Aorta (tissue), 5 donors: ENCODE measurements around the gene HIC2. TPM values are rescaled to one million over a fixed set of nuclear protein-coding genes. Genes with fewer than 3 reads are reported as not detected.
"Not testable (repeated sequence)": the region's sequence is repeated elsewhere in the genome, so short reads cannot be mapped to it uniquely, and the experiment has no call there.

ENCODE experiments used
- ATAC-seq: fragments of 200-7000 bp; cut with Tn5 transposase; one replicate; pipeline ENCODE4 v1.9.1; 2022; ENCODE audit warnings: moderate library complexity; ENCODE audit not compliant: low FRiP score
- DNase-seq, 2 donors: peaks; one replicate each; pipeline ENCODE4 v3.0.0-alpha.2; 2020
- H3K27ac ChIP-seq, 2 donors: one replicate each; pipeline ENCODE4 v1.5.1; 2013; ENCODE audit warnings: low read length in 2 of 2, mild to moderate bottlenecking in 2 of 2, moderate library complexity in 2 of 2, control low read depth in 1 of 2, inconsistent platforms in 1 of 2, low read depth in 1 of 2
- H3K27me3 ChIP-seq, 2 donors: one replicate each; pipeline ENCODE4 v1.6.1; 2013; ENCODE audit warnings: control low read depth in 1 of 2, low read length in 1 of 2, mild to moderate bottlenecking in 1 of 2, moderate library complexity in 1 of 2; ENCODE audit not compliant: insufficient read depth in 2 of 2, control insufficient read depth in 1 of 2
- H3K36me3 ChIP-seq, 2 donors: one replicate each; pipeline ENCODE4 v1.6.1; 2013; ENCODE audit warnings: control low read depth in 1 of 2, low read length in 1 of 2, mild to moderate bottlenecking in 1 of 2; ENCODE audit not compliant: insufficient read depth in 2 of 2, control insufficient read depth in 1 of 2
- H3K4me1 ChIP-seq, 2 donors: one replicate each; pipeline ENCODE4 v1.6.1; 2013; ENCODE audit warnings: low read length in 2 of 2, control low read depth in 1 of 2, mild to moderate bottlenecking in 1 of 2, moderate library complexity in 1 of 2; ENCODE audit not compliant: insufficient read depth in 2 of 2, control insufficient read depth in 1 of 2
- H3K4me3 ChIP-seq, 2 donors: one replicate each; pipeline ENCODE4 v1.5.1; 2013; ENCODE audit warnings: low read length in 2 of 2, control low read depth in 1 of 2, mild to moderate bottlenecking in 1 of 2
- H3K9me3 ChIP-seq: one replicate; pipeline ENCODE4 v1.6.1; 2013; ENCODE audit warnings: mild to moderate bottlenecking, low read length; ENCODE audit not compliant: control insufficient read depth
- WGBS, 2 donors: extraction: QIAGEN DNeasy Blood & Tissue Kit; methylation state at CpG; one replicate each; pipeline ENCODE4 v1.1.7; 2013; 5-methylcytosine and 5-hydroxymethylcytosine counted together
- intact Hi-C, 2 donors: fragments of 100-400 bp; cut with DNase I; formaldehyde crosslinking; loops; one replicate each; pipeline versions ENCODE4 v1.14.2 to v1.15.0; 2022
- polyA plus RNA-seq, 2 donors: library from polyadenylated mRNA; stranded (reverse); fragments of 200-250 nt; gene quantifications; one replicate each; pipeline ENCODE4 v1.2.3, GENCODE V29; 2013
- total RNA-seq, 2 donors: library from RNA; stranded (reverse); fragmentation: NEBNext Ultra II Directional; extraction: Animal tissue kit (Norgen Biotek cat#: 25700); gene quantifications; one replicate each; pipeline ENCODE4 v1.2.1, GENCODE V29; 2021
- donor health status: healthy with polysubstance abuse.
- donor health status: Bipolar disorder and iron deficiency.
- donor health status: DM: no; HTN: no; CAD: no.
- donor health status: DM: no; HTN: no; CAD: no.
- donor health status: DM: yes; HTN: yes; CAD: no.

The HIC2 gene
- total and polyA plus RNA-seq, 4 donors: 0.38 to 5.4 (median 2.9) TPM

- H3K9me3 ChIP-seq, H3K4me3 ChIP-seq, H3K36me3 ChIP-seq, H3K27ac ChIP-seq, intact Hi-C loops, ATAC-seq, H3K4me1 ChIP-seq, H3K27me3 ChIP-seq, DNase-seq: not testable (repeated sequence)
- WGBS, 2 donors: no CpG with 5 or more reads among the region's 7 CpGs
These were observed 22.6 kb upstream of the HIC2 start for GRCh38 chr22:21394613-21395012.

- ATAC-seq, H3K36me3 ChIP-seq, intact Hi-C loops, H3K27me3 ChIP-seq, H3K27ac ChIP-seq, H3K4me1 ChIP-seq, H3K4me3 ChIP-seq, H3K9me3 ChIP-seq, DNase-seq: not testable (repeated sequence)
- WGBS, 2 donors: no CpG with 5 or more reads among the region's 21 CpGs
These were observed 15.8 kb upstream of the HIC2 start for GRCh38 chr22:21401197-21401969.

GRCh38 chr22:21402763-21403314 is 14.3 kb upstream of the HIC2 start:
- WGBS, 2 donors: 100% methylated on average over 1 of the region's 5 CpGs
- ATAC-seq, intact Hi-C loops, H3K4me3 ChIP-seq, H3K4me1 ChIP-seq, H3K27ac ChIP-seq, H3K36me3 ChIP-seq, H3K27me3 ChIP-seq, H3K9me3 ChIP-seq, DNase-seq: not testable (repeated sequence)

- H3K9me3 ChIP-seq, H3K36me3 ChIP-seq, H3K4me1 ChIP-seq, ATAC-seq, H3K27ac ChIP-seq, H3K27me3 ChIP-seq, H3K4me3 ChIP-seq, intact Hi-C loops, DNase-seq: not testable (repeated sequence)
- 100% methylated on average over 1 of the region's 1 CpG; no CpG with 5 or more reads in 1 of the 2 donors for WGBS, 2 donors
These were observed 10.0 kb upstream of the HIC2 start for GRCh38 chr22:21407139-21407538.

- H3K27ac ChIP-seq, H3K4me3 ChIP-seq, DNase-seq, H3K9me3 ChIP-seq, ATAC-seq, H3K36me3 ChIP-seq, H3K27me3 ChIP-seq, intact Hi-C loops, H3K4me1 ChIP-seq: not testable (repeated sequence)
- 80 to 100% methylated on average over 1 of the region's 4 CpGs for WGBS, 2 donors
These were observed 9.4 kb upstream of the HIC2 start for GRCh38 chr22:21407792-21408191.

- H3K4me1 ChIP-seq, H3K27me3 ChIP-seq, H3K27ac ChIP-seq, DNase-seq, intact Hi-C loops, H3K4me3 ChIP-seq, H3K9me3 ChIP-seq, H3K36me3 ChIP-seq: not testable (repeated sequence)
- WGBS, 2 donors: 42 to 63% methylated on average over 6 to 7 of the region's 25 CpGs
- ATAC-seq: peak; percentile 2
These were observed 796 bp upstream of the HIC2 start for GRCh38 chr22:21416375-21416774.

- H3K9me3 ChIP-seq, H3K4me3 ChIP-seq, ATAC-seq, H3K4me1 ChIP-seq, H3K27ac ChIP-seq, H3K36me3 ChIP-seq, H3K27me3 ChIP-seq, intact Hi-C loops: not testable (repeated sequence)
- 0 to 1% methylated on average over 15 to 18 of the region's 33 CpGs for WGBS, 2 donors
- DNase-seq: peak; percentile 50 to 83
These were observed 682 bp downstream of the HIC2 start for GRCh38 chr22:21417853-21418252.

GRCh38 chr22:21418974-21419638 is 1.9 kb downstream of the HIC2 start:
- WGBS, 2 donors: 79% methylated on average over 5 of the region's 15 CpGs
- H3K4me1 ChIP-seq, H3K4me3 ChIP-seq, H3K36me3 ChIP-seq, H3K27ac ChIP-seq, DNase-seq, H3K9me3 ChIP-seq, H3K27me3 ChIP-seq, intact Hi-C loops: not testable (repeated sequence)
- ATAC-seq: peak; percentile 4
